ENCODE data around the gene SHANK2. TPM values are rescaled to one million over a fixed set of nuclear protein-coding genes. Genes with fewer than 3 reads are reported as not detected.

SHANK2 gene
- 0.03 and 0.16 TPM in 2 replicates for total RNA-seq
- long read RNA-seq, result 0 reads

- Mint-ChIP-seq H3K4me3 (ENCODE audit: unreplicated experiment) (peak within 1 kb of the TSS; percentile 58), H3K4me1 (ENCODE audit: unreplicated experiment) (peaks cover 15% of the 10 kb centered on the region), H3K27ac (ENCODE audit: unreplicated experiment) (no peak within 1 kb of the TSS), H3K9me3 (ENCODE audit: unreplicated experiment) (no peaks in the 10 kb centered on the region), H3K36me3 (ENCODE audit: unreplicated experiment) (no peaks in the 10 kb centered on the region), H3K27me3 (ENCODE audit: unreplicated experiment) (peaks cover 58% of the 10 kb centered on the region)
- no peak for TF ChIP-seq CTCF (IDR thresholded peaks at IDR 0.05)
- no peak for DNase-seq (ENCODE audit: extremely low spot score, unreplicated experiment)
Measured at GRCh38 chr11:71252269-71252769, at the start of gene SHANK2. Gene SHANK2 (minus strand): TSS chr11:71252577. CDS start chr11:71147326, 105,251 bp downstream.

- DNase-seq (ENCODE audit: extremely low spot score, unreplicated experiment), result peak; percentile 48
- TF ChIP-seq CTCF (IDR thresholded peaks at IDR 0.05), result no peak
- peaks cover 4% of the 10 kb centered on the region for H3K27me3 Mint-ChIP-seq (ENCODE audit: unreplicated experiment)
- peaks cover 31% of the 10 kb centered on the region for H3K4me1 Mint-ChIP-seq (ENCODE audit: unreplicated experiment)
- no peaks in the 10 kb centered on the region for H3K9me3 Mint-ChIP-seq (ENCODE audit: unreplicated experiment)
- H3K27ac Mint-ChIP-seq (ENCODE audit: unreplicated experiment), result no peak overlapping the region
- H3K4me3 Mint-ChIP-seq (ENCODE audit: unreplicated experiment), result no peak overlapping the region
- no peaks in the 10 kb centered on the region for H3K36me3 Mint-ChIP-seq (ENCODE audit: unreplicated experiment)
Measured at GRCh38 chr11:71301858-71302533, 49.6 kb upstream of the SHANK2 start.

GRCh38 chr11:71301046-71301857, 48.9 kb upstream of the SHANK2 start:
- Mint-ChIP-seq H3K27ac (ENCODE audit: unreplicated experiment) (no peak overlapping the region), H3K4me3 (ENCODE audit: unreplicated experiment) (no peak overlapping the region), H3K4me1 (ENCODE audit: unreplicated experiment) (peaks cover 31% of the 10 kb centered on the region), H3K9me3 (ENCODE audit: unreplicated experiment) (peaks cover 4% of the 10 kb centered on the region), H3K27me3 (ENCODE audit: unreplicated experiment) (peaks cover 4% of the 10 kb centered on the region), H3K36me3 (ENCODE audit: unreplicated experiment) (no peaks in the 10 kb centered on the region)
- TF ChIP-seq CTCF (IDR thresholded peaks at IDR 0.05), result no peak
- peak; percentile 65 for DNase-seq (ENCODE audit: extremely low spot score, unreplicated experiment)

- H3K9me3 Mint-ChIP-seq (ENCODE audit: unreplicated experiment), result peaks cover 4% of the 10 kb centered on the region
- no peak for TF ChIP-seq CTCF (IDR thresholded peaks at IDR 0.05)
- H3K27me3 Mint-ChIP-seq (ENCODE audit: unreplicated experiment), result peaks cover 8% of the 10 kb centered on the region
- peak overlapping the region; percentile 7 for H3K27ac Mint-ChIP-seq (ENCODE audit: unreplicated experiment)
- no peaks in the 10 kb centered on the region for H3K36me3 Mint-ChIP-seq (ENCODE audit: unreplicated experiment)
- no peak for DNase-seq (ENCODE audit: extremely low spot score, unreplicated experiment)
- no peak overlapping the region for H3K4me3 Mint-ChIP-seq (ENCODE audit: unreplicated experiment)
- H3K4me1 Mint-ChIP-seq (ENCODE audit: unreplicated experiment), result peaks cover 29% of the 10 kb centered on the region
Measured at GRCh38 chr11:71300187-71300586, 47.8 kb upstream of the SHANK2 start.

- no peak for TF ChIP-seq CTCF (IDR thresholded peaks at IDR 0.05)
- peak overlapping the region; percentile 64 for H3K27ac Mint-ChIP-seq (ENCODE audit: unreplicated experiment)
- peaks cover 8% of the 10 kb centered on the region for H3K27me3 Mint-ChIP-seq (ENCODE audit: unreplicated experiment)
- peak; percentile 64 for DNase-seq (ENCODE audit: extremely low spot score, unreplicated experiment)
- no peaks in the 10 kb centered on the region for H3K36me3 Mint-ChIP-seq (ENCODE audit: unreplicated experiment)
- no peak overlapping the region for H3K4me3 Mint-ChIP-seq (ENCODE audit: unreplicated experiment)
- H3K4me1 Mint-ChIP-seq (ENCODE audit: unreplicated experiment), result peaks cover 29% of the 10 kb centered on the region
- peaks cover 4% of the 10 kb centered on the region for H3K9me3 Mint-ChIP-seq (ENCODE audit: unreplicated experiment)
Measured at GRCh38 chr11:71298761-71299181, 46.4 kb upstream of the SHANK2 start.
